ENCODE data around the gene TCF7L2.

- TF ChIP-seq RAD21 (conservative IDR thresholded peaks at IDR 0.05) (no peak), MXI1 (conservative IDR thresholded peaks at IDR 0.05; ENCODE audit: poor library complexity, severe bottlenecking) (no peak), EZH2 (IDR thresholded peaks at IDR 0.05; ENCODE audit: borderline replicate concordance, insufficient read depth, low read length, poor library complexity, severe bottlenecking) (no peak)
Observed at GRCh38 chr10:113038985-113039384, 88.9 kb downstream of the TCF7L2 start.
